ENCODE data around the gene CPSF2.

DNA sequence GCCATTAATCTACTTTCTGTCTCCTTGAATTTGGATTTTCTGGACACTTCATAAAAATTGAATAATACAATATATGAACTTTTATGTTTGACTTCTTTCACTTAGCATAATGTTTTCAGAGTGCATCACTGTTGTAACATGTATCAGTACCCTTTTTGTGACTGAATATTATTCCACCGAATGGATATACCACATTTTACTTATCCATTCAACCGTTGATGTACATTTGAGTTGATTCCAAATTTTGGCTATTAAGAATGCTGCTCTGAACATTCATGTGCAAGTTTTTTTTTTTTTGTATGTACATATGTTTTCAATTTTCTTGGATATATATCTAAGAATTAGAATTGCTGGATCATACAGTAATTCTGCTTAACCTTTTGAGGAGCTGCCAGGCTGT is 43.2 kb downstream of the CPSF2 start:
- TF ChIP-seq, protein P1, sequence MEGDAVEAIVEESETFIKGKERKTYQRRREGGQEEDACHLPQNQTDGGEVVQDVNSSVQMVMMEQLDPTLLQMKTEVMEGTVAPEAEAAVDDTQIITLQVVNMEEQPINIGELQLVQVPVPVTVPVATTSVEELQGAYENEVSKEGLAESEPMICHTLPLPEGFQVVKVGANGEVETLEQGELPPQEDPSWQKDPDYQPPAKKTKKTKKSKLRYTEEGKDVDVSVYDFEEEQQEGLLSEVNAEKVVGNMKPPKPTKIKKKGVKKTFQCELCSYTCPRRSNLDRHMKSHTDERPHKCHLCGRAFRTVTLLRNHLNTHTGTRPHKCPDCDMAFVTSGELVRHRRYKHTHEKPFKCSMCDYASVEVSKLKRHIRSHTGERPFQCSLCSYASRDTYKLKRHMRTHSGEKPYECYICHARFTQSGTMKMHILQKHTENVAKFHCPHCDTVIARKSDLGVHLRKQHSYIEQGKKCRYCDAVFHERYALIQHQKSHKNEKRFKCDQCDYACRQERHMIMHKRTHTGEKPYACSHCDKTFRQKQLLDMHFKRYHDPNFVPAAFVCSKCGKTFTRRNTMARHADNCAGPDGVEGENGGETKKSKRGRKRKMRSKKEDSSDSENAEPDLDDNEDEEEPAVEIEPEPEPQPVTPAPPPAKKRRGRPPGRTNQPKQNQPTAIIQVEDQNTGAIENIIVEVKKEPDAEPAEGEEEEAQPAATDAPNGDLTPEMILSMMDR (conservative IDR thresholded peaks at IDR 0.05; ENCODE audit: low read depth, low read length), result no peak
- no peak for TF ChIP-seq EZH2phosphoT487 (IDR thresholded peaks at IDR 0.05; ENCODE audit: borderline replicate concordance, low read length)
